ENCODE data around the gene CTDSPL. TPM values are rescaled to one million over a fixed set of nuclear protein-coding genes. Genes with fewer than 3 reads are reported as not detected.

CTDSPL gene
- total RNA-seq, 2 donors from 2014 or later, result 59.3 to 60.3 TPM

DNA sequence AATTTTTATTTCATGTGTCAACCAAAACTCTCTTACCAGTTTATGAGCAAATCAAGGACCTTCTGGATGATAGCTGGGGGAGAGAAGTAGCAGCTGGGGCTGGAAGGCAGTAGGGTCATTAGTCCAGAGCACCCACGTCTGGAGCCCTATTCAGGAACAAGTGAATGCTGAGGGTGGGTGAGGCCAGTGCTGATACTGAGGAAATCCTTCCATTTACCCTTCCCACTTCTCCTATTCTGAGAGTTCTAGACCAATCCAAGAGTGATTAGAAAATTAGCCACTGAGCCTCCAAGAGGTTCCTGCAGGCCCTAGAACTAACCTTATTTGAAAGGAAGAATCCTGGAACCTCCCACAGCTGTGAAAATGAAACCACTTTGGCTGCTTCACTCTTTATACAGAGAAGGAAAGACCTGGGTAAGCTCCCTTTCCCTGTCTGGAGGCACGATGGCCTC lies 82.7 kb downstream of the CTDSPL start:
- Histone ChIP-seq H3K9me3 (no peaks in the 10 kb centered on the region), H3K27me3 (replicated peaks; ENCODE audit: insufficient read depth) (no peaks in the 10 kb centered on the region), H3K4me3 (no peak overlapping the region), H3K27ac (peak overlapping the region; percentile 41 to 59), H3K36me3 (no peaks in the 10 kb centered on the region), H3K4me1 (replicated peaks) (peaks cover 10% of the 10 kb centered on the region)
- intact Hi-C loops (cut with DNase I), result no loop called here
- TF ChIP-seq POLR2AphosphoS5 (IDR thresholded peaks at IDR 0.05) (no peak), POLR2A (IDR thresholded peaks at IDR 0.05) (no peak)
- TF ChIP-seq, protein P1, sequence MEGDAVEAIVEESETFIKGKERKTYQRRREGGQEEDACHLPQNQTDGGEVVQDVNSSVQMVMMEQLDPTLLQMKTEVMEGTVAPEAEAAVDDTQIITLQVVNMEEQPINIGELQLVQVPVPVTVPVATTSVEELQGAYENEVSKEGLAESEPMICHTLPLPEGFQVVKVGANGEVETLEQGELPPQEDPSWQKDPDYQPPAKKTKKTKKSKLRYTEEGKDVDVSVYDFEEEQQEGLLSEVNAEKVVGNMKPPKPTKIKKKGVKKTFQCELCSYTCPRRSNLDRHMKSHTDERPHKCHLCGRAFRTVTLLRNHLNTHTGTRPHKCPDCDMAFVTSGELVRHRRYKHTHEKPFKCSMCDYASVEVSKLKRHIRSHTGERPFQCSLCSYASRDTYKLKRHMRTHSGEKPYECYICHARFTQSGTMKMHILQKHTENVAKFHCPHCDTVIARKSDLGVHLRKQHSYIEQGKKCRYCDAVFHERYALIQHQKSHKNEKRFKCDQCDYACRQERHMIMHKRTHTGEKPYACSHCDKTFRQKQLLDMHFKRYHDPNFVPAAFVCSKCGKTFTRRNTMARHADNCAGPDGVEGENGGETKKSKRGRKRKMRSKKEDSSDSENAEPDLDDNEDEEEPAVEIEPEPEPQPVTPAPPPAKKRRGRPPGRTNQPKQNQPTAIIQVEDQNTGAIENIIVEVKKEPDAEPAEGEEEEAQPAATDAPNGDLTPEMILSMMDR (IDR thresholded peaks at IDR 0.05), result no peak
- WGBS, result 23% methylated on average over 2 of the region's 2 CpGs
- DNase-seq (ENCODE audit: low spot score), result no peak

DNA sequence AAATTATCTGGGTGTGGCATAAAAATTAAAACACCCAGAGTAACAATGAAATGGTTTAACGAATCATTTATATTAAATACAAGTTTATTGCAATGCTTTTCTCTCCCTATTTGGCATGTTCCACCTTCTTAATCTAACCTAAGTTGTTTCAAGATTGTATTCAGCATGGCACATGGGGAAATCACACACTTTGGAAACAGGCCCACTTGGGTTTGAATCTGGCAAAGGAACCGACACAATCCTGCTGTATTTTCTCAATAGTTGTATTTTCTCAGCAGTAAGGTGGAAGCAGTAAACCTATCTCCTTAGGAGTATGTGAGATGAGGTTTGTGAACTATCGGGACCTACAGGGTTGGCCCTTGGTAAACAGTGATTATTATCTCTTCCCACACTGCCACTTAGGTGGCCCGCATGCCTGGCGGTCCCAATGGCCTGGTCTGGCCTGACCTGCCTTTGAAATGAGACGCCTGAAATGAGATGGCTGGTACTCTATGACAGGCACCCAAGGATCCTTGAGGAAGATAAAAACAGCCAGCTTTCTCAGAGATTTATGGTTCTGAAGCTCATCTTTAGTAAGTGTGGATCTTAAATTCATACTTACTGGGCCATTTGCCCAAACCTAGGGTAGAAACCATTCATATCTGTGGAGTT lies 83.6 kb downstream of the CTDSPL start:
- no peaks in the 10 kb centered on the region for H3K27me3 ChIP-seq (replicated peaks; ENCODE audit: insufficient read depth)
- H3K4me1 ChIP-seq (replicated peaks), result peaks cover 10% of the 10 kb centered on the region
- WGBS, result 22% methylated on average over 6 of the region's 6 CpGs
- H3K27ac ChIP-seq, result peak overlapping the region; percentile 41 to 59
- H3K4me3 ChIP-seq, result no peak overlapping the region
- H3K9me3 ChIP-seq, result no peaks in the 10 kb centered on the region
- TF ChIP-seq POLR2A (IDR thresholded peaks at IDR 0.05) (no peak), POLR2AphosphoS5 (IDR thresholded peaks at IDR 0.05) (no peak)
- TF ChIP-seq, protein P1 (IDR thresholded peaks at IDR 0.05), result no peak
- intact Hi-C loops (cut with DNase I), result no loop called here
- DNase-seq (ENCODE audit: low spot score), result no peak
- no peaks in the 10 kb centered on the region for H3K36me3 ChIP-seq

DNA sequence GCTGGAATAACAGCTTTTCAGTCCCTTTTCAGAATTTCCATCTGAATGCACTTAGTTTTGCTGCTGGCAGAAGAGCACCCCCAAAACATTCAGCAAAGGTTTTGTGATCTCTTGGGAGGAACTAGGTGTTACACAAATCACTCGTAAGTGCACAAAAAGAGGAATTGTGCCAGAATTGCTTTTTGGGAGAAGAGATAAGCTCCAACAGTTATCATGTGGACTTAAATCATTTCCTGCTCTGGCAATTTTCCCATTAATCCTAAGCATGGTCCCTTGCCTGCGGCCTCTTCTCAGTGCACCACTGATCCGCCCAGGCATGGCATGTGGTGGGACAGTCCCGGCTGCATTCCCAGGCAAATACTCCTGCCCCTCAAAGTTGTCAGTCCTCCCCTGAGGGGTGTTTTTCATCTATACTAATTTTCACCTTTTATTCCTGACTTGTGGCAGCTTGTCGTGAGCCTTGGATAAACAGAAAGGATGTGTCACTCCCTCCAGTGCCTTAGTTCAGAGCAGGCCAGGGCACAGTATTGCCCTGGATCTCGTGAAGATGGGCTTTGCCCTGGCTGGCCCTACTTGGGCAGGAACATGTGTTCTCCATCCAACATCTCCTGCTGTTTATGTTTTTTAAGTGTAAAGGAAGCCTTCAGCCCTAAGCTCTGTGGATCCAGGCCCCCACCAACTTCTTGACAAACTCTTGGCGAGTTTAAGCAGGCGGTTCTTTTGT lies 84.3 kb downstream of the CTDSPL start:
- TF ChIP-seq POLR2A (IDR thresholded peaks at IDR 0.05) (no peak), POLR2AphosphoS5 (IDR thresholded peaks at IDR 0.05) (peak; percentile 84)
- TF ChIP-seq, protein P1 (IDR thresholded peaks at IDR 0.05), result no peak
- Histone ChIP-seq H3K27me3 (replicated peaks; ENCODE audit: insufficient read depth) (no peaks in the 10 kb centered on the region), H3K27ac (peak overlapping the region; percentile 41 to 59), H3K4me1 (replicated peaks) (peaks cover 10% of the 10 kb centered on the region), H3K9me3 (no peaks in the 10 kb centered on the region), H3K36me3 (no peaks in the 10 kb centered on the region), H3K4me3 (no peak overlapping the region)
- WGBS, result 26% methylated on average over 8 of the region's 8 CpGs
- intact Hi-C loops (cut with DNase I), result no loop called here
- peak; percentile 83 for DNase-seq (ENCODE audit: low spot score)

DNA sequence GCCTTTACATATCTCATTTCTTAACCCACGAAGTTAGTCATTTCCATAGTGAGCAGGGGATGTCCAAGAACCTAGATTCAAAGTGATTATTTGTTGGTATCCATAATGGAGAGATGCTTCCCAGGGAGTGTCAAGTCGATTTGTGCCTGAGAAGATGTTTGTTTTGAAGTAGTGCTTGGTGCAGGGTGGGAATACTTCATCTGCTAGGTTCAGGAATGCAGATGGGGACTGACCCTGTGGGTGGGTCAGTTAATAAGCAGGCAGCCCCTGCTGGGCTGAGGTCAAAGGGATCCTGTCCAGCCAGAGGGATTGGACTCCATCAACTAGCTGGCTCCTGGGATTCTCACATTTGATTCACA lies 84.8 kb downstream of the CTDSPL start:
- Histone ChIP-seq H3K4me3 (no peak overlapping the region), H3K27ac (peak overlapping the region; percentile 41 to 59), H3K27me3 (replicated peaks; ENCODE audit: insufficient read depth) (no peaks in the 10 kb centered on the region), H3K36me3 (no peaks in the 10 kb centered on the region), H3K4me1 (replicated peaks) (peaks cover 10% of the 10 kb centered on the region), H3K9me3 (no peaks in the 10 kb centered on the region)
- WGBS, result 9% methylated on average over 2 of the region's 2 CpGs
- TF ChIP-seq POLR2A (IDR thresholded peaks at IDR 0.05), result no peak
- DNase-seq (ENCODE audit: low spot score), result no peak
- intact Hi-C loops (cut with DNase I), result no loop called here

DNA sequence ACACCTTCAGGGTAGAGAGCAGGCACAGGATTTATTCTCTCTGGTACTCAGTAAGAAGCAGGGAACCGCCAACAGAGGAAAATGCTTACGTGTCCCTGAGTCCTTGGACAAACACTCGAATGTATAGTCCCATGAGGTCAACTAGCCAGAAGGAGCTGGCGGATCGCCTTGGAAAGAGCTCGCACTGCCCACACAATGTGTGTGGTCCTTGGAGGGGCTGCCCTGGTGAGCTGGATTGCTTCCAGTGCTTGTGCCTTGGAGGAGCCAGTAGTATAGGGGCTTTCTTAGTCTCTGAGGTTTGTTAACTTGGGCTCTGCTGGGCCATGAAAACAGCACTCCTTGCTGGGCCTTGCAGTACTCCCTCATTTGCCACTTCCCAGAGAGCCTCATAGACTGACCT lies 88.2 kb downstream of the CTDSPL start:
- H3K36me3 ChIP-seq, result no peaks in the 10 kb centered on the region
- peaks cover 6% of the 10 kb centered on the region for H3K4me1 ChIP-seq (replicated peaks)
- WGBS, result 82% methylated on average over 6 of the region's 6 CpGs
- H3K27me3 ChIP-seq (replicated peaks; ENCODE audit: insufficient read depth), result no peaks in the 10 kb centered on the region
- intact Hi-C loops (cut with DNase I), result no loop called here
- no peak overlapping the region for H3K27ac ChIP-seq
- TF ChIP-seq POLR2A (IDR thresholded peaks at IDR 0.05), result no peak
- TF ChIP-seq, protein P1 (IDR thresholded peaks at IDR 0.05), result no peak
- TF ChIP-seq POLR2AphosphoS5 (IDR thresholded peaks at IDR 0.05), result no peak
- DNase-seq (ENCODE audit: low spot score), result no peak
- H3K4me3 ChIP-seq, result no peak overlapping the region
- no peaks in the 10 kb centered on the region for H3K9me3 ChIP-seq

Data from prostate gland (tissue), 2 donors.